ENCODE results near the gene GRK4. TPM values are rescaled to one million over a fixed set of nuclear protein-coding genes. Genes with fewer than 3 reads are reported as not detected.
A peak's percentile ranks its signal among the peaks of the same experiment; 100 is the strongest.

Gene GRK4
- total RNA-seq, 2 donors from 2014 or later = 7.0 to 8.2 TPM

DNA sequence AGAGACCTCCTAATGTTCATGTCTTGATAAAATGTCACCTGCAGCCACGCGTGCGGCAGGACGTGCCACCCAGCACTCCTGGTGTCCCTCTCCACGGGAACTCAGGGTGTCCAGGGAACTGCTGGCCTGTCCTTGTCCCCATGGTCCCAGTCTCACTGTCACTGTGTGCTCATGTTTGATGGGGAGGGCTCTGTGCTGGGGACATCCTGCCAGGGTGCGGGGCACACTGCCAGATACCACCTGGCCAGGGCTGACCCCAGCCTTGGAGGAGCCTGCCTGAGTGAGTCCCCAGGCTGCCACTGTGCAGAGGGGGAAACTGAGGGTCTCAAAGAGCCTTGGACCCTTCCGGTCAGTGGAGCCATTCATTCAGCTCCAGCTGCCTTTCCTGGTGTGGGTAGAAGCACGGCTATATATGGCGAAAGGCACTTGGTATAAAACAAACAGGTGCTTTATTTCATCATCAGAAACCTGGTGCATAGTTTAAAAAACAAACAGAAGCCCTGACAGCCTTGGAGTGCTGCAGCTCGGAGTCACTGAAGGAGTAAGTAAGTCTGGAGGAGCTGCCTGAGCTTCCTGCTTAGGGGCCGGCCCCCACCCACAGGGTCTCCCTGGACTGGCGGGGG lies 33.1 kb upstream of the GRK4 start:
- TF ChIP-seq, protein P1, sequence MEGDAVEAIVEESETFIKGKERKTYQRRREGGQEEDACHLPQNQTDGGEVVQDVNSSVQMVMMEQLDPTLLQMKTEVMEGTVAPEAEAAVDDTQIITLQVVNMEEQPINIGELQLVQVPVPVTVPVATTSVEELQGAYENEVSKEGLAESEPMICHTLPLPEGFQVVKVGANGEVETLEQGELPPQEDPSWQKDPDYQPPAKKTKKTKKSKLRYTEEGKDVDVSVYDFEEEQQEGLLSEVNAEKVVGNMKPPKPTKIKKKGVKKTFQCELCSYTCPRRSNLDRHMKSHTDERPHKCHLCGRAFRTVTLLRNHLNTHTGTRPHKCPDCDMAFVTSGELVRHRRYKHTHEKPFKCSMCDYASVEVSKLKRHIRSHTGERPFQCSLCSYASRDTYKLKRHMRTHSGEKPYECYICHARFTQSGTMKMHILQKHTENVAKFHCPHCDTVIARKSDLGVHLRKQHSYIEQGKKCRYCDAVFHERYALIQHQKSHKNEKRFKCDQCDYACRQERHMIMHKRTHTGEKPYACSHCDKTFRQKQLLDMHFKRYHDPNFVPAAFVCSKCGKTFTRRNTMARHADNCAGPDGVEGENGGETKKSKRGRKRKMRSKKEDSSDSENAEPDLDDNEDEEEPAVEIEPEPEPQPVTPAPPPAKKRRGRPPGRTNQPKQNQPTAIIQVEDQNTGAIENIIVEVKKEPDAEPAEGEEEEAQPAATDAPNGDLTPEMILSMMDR (IDR thresholded peaks at IDR 0.05) = no peak
- Histone ChIP-seq H3K27ac (no peak overlapping the region), H3K36me3 (peaks cover 61% of the 10 kb centered on the region), H3K27me3 (no peaks in the 10 kb centered on the region), H3K4me3 (no peak overlapping the region), H3K4me1 (peaks cover 0 to 40% of the 10 kb centered on the region in 2 donors), H3K9me3 (no peaks in the 10 kb centered on the region)
- DNase-seq (ENCODE audit: low spot score) = no peak

DNA sequence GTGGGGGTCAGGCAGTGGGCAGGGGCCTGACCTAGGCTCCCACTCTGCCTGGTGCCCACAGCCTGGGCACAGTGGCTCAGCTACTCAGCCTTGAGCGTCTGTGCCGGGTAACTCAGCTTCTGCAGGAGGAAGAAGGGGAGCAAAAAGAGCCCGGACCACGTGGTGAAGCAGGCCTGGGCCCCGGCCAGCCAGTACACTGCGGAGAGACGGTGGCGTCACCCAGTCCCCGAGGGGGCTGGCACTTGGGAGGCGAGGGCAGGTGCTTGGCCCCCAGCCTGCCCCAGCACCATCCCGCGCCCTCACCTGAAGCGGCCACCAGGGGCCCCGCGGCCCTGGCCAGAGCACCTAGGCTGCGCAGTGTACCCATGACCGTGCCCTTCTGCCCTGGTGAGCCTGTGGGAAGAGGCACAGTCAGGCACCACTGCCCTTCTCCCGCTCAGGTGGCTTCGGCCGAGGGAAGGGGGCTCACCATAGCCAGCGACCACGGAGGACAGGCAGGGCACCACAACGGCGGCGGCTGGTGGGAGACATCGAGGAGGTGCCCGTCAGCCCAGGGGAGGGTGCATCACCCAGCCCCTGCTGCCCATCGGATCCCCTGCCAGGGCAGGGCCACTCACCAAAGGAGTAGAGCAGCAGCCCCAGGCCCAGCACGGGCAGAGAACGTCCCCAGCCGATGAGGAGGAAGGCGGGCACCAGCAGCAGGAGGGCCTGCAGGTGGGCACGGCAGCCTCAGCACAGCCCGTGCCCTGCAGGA lies 32.4 kb upstream of the GRK4 start:
- Histone ChIP-seq H3K4me1 (peaks cover 3 to 46% of the 10 kb centered on the region in 2 donors), H3K9me3 (no peaks in the 10 kb centered on the region), H3K27me3 (no peaks in the 10 kb centered on the region), H3K27ac (peak overlapping the region; percentile 57 to 63), H3K4me3 (no peak overlapping the region), H3K36me3 (peaks cover 56% of the 10 kb centered on the region)
- TF ChIP-seq, protein P1 (IDR thresholded peaks at IDR 0.05) = no peak
- DNase-seq (ENCODE audit: low spot score) = no peak

- H3K27ac ChIP-seq = peak overlapping the region; percentile 57 to 63
- TF ChIP-seq, protein P1 (IDR thresholded peaks at IDR 0.05) = peak in 1 of 2 donors; percentile 41
- no peak for DNase-seq (ENCODE audit: low spot score)
- no peaks in the 10 kb centered on the region for H3K9me3 ChIP-seq
- no peak overlapping the region for H3K4me3 ChIP-seq
- H3K4me1 ChIP-seq = peaks cover 3 to 51% of the 10 kb centered on the region in 2 donors
- H3K36me3 ChIP-seq = peaks cover 49% of the 10 kb centered on the region
- H3K27me3 ChIP-seq = no peaks in the 10 kb centered on the region
These were observed 31.7 kb upstream of the GRK4 start for GRCh38 chr4:2931512-2932301.

- Histone ChIP-seq H3K27me3 (no peaks in the 10 kb centered on the region), H3K9me3 (no peaks in the 10 kb centered on the region), H3K4me1 (peaks cover 3 to 57% of the 10 kb centered on the region in 2 donors), H3K27ac (peak overlapping the region; percentile 57 to 63), H3K36me3 (peaks cover 41% of the 10 kb centered on the region), H3K4me3 (no peak overlapping the region)
- DNase-seq (ENCODE audit: low spot score) = no peak
- TF ChIP-seq, protein P1 (IDR thresholded peaks at IDR 0.05) = no peak
These were observed 30.9 kb upstream of the GRK4 start for GRCh38 chr4:2932321-2932950.

DNA sequence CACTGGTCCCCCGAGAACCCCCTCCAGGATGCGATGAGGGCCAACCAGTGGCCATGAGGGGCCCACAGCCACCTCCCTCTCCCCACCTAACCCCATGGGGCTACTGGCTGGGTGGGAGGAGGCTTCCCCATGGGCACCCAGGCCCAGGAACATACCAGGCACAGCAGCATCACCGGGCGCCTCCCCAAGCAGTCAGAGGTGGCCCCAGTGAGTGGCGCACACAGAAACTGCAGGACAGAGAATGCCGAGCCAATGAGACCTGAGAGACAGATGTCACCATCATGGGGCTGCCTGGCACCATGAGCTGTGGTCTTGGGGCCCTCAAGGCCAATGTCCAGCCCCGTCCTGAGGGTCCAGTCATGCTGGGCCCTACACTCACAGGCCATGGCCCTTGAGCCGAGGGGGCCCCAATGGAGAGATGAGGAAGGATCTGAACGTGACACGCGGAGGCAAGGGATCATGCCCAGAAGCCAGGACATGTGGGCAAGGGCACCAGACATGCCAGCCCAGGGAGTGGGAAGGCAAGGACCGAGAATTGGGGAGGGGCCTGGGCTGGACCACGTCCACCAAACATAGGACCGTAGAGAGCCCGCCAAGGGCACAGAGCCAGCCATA lies 30.3 kb upstream of the GRK4 start:
- DNase-seq (ENCODE audit: low spot score) = no peak
- peak overlapping the region in 1 of 2 donors; percentile 75 for H3K4me3 ChIP-seq
- H3K27me3 ChIP-seq = no peaks in the 10 kb centered on the region
- H3K4me1 ChIP-seq = peaks cover 3 to 57% of the 10 kb centered on the region in 2 donors
- TF ChIP-seq, protein P1 (IDR thresholded peaks at IDR 0.05) = no peak
- peak overlapping the region; percentile 86 to 87 for H3K27ac ChIP-seq
- peaks cover 38% of the 10 kb centered on the region for H3K36me3 ChIP-seq
- no peaks in the 10 kb centered on the region for H3K9me3 ChIP-seq
